Measurements from ENCODE around the gene SLC35G2.

- TF ChIP-seq CTCF (IDR thresholded peaks at IDR 0.05; ENCODE audit: insufficient read depth, low read length) (no peak), POLR2AphosphoS5 (IDR thresholded peaks at IDR 0.05; ENCODE audit: low read depth) (no peak), REST (IDR thresholded peaks at IDR 0.05; ENCODE audit: insufficient replicate concordance, low read depth) (no peak)
These were observed 20.0 kb downstream of the SLC35G2 start for GRCh38 chr3:136838641-136839555.
